HCT116 (cell line): ENCODE results near the gene PNMA8C. TPM values are rescaled to one million over a fixed set of nuclear protein-coding genes. Genes with fewer than 3 reads are reported as not detected.
A peak's percentile ranks its signal among the peaks of the same experiment; 100 is the strongest.

ENCODE experiments used
- ATAC-seq: fragments of 200-7000 bp; cut with Tn5 transposase; 2 replicates; pipeline ENCODE4 v1.9.1; 2020; ENCODE audit warnings: mild to moderate bottlenecking, moderate library complexity
- BruUV-seq: library from RNA; stranded (reverse); fragments of 400-500 nt; replicated peaks from 2 replicates; lab custom pipeline; 2021; lab: Mats Ljungman, UMichigan
- CTCF ChIA-PET: fragments of 300-600 bp; sonication (Branson Sonifier 250); formaldehyde crosslinking; loops from one replicate; lab custom pipeline; 2021; ENCODE audit warnings: antibody characterized with exemption; lab: Charles Lee
- POLR2A ChIA-PET: fragments of 300-600, 350-600 bp; sonication (Branson Sonifier 250); formaldehyde crosslinking; loops from one replicate; lab custom pipeline; 2021; ENCODE audit warnings: antibody characterized with exemption; lab: Charles Lee
- RAD21 ChIA-PET, 2 experiments: fragments of 300-600 bp; sonication (Branson Sonifier 250); formaldehyde crosslinking; loops; one replicate each; lab custom pipeline; 2023; ENCODE audit warnings: low total read pairs in 2 of 2; ENCODE audit not compliant: uncharacterized antibody in 2 of 2, unreplicated experiment in 2 of 2, low non-redundant PET in 1 of 2; lab: Charles Lee
- DNase-seq: peaks from one replicate; pipeline ENCODE4 v3.0.0-alpha.2; 2010; ENCODE audit warnings: low read depth, low spot score
- H2AFZ ChIP-seq: fragments of 200-600 bp; shearing (Covaris generic), sonication (generic); 2 replicates; pipeline ENCODE4 v1.6.1; 2017; ENCODE audit warnings: low read depth, mixed run types, mixed read lengths, antibody characterized with exemption, low read length; ENCODE audit not compliant: poor library complexity, severe bottlenecking
- H3K27ac ChIP-seq: 2 replicates; pipeline ENCODE4 v1.5.1; 2012; ENCODE audit warnings: low read depth, low read length
- H3K27me3 ChIP-seq: fragments of 200-600 bp; sonication (generic); 2 replicates; pipeline ENCODE4 v1.6.1; 2016; ENCODE audit warnings: mixed run types, low read length, mixed read lengths; ENCODE audit not compliant: insufficient read depth
- H3K36me3 ChIP-seq, 2 experiments: fragments of 200-500 bp in 1 of 2; fragments of 200-600 bp in 1 of 2; sonication (Bioruptor generic) in 1 of 2; sonication (generic) in 1 of 2; 2 replicates each; pipeline versions ENCODE4 v1.5.1 to v1.6.1; 2014 to 2016; ENCODE audit warnings: low read length in 2 of 2, inconsistent platforms in 1 of 2, mixed read lengths in 1 of 2, mixed run types in 1 of 2; ENCODE audit not compliant: insufficient read depth in 2 of 2, control insufficient read depth in 1 of 2
- H3K4me1 ChIP-seq, 2 experiments: fragments of 200-600 bp in 1 of 2; sonication (generic) in 1 of 2; 2 replicates each; pipeline versions ENCODE4 v1.5.1 to v1.6.1; 2012 to 2017; ENCODE audit warnings: low read length in 2 of 2, inconsistent platforms in 1 of 2, mild to moderate bottlenecking in 1 of 2, mixed read lengths in 1 of 2, mixed run types in 1 of 2, moderate library complexity in 1 of 2; ENCODE audit not compliant: insufficient read depth in 2 of 2, control insufficient read depth in 1 of 2
- H3K4me2 ChIP-seq: fragments of 200-600 bp; sonication (generic); 2 replicates; pipeline ENCODE4 v1.6.1; 2017; ENCODE audit warnings: mixed run types, low read length, mixed read lengths
- H3K4me3 ChIP-seq, 2 experiments: fragments of 200-600 bp in 1 of 2; sonication (generic) in 1 of 2; replicated peaks in 1 of 2; 2 replicates each; pipeline ENCODE4 v1.5.1; 2011 to 2016; ENCODE audit warnings: low read length in 2 of 2, control low read depth in 1 of 2, low read depth in 1 of 2, mild to moderate bottlenecking in 1 of 2, mixed read lengths in 1 of 2, mixed run types in 1 of 2
- H3K79me2 ChIP-seq: fragments of 200-600 bp; sonication (generic); 2 replicates; pipeline ENCODE4 v1.6.1; 2017; ENCODE audit warnings: mild to moderate bottlenecking, mixed run types, low read length, moderate library complexity, mixed read lengths; ENCODE audit not compliant: insufficient read depth
- H3K9ac ChIP-seq: fragments of 200-600 bp; sonication (generic); 2 replicates; pipeline ENCODE4 v1.6.1; 2016; ENCODE audit warnings: low read length, mixed read lengths
- H3K9me2 ChIP-seq: fragments of 200-600 bp; sonication (generic), shearing (Covaris generic); 2 replicates; pipeline ENCODE4 v1.6.1; 2017; ENCODE audit warnings: mixed run types, mild to moderate bottlenecking, moderate library complexity; ENCODE audit not compliant: insufficient read depth
- H3K9me3 ChIP-seq, 2 experiments: fragments of 200-500 bp in 1 of 2; fragments of 200-600 bp in 1 of 2; sonication (Bioruptor generic) in 1 of 2; sonication (generic) in 1 of 2; 2 replicates each; pipeline ENCODE4 v1.6.1; 2014 to 2017; ENCODE audit warnings: low read length in 2 of 2, mixed read lengths in 2 of 2, inconsistent platforms in 1 of 2, low read depth in 1 of 2, mild to moderate bottlenecking in 1 of 2, mixed run types in 1 of 2, moderate library complexity in 1 of 2; ENCODE audit not compliant: control insufficient read depth in 1 of 2, insufficient read depth in 1 of 2
- H4K20me1 ChIP-seq: fragments of 200-600 bp; sonication (generic), shearing (Covaris generic); 2 replicates; pipeline ENCODE4 v1.6.1; 2017; ENCODE audit warnings: mixed run types, mild to moderate bottlenecking, moderate library complexity; ENCODE audit not compliant: insufficient read depth
- CBX3 ChIP-seq: IDR thresholded peaks from 2 replicates; pipeline ENCODE4 v1.6.1; 2012; ENCODE audit warnings: low read depth
- CEBPB ChIP-seq: IDR thresholded peaks from 2 replicates; pipeline ENCODE4 v1.6.1; 2012; ENCODE audit warnings: low read depth
- ELF1 ChIP-seq: IDR thresholded peaks from 2 replicates; pipeline ENCODE4 v1.6.1; 2012; ENCODE audit warnings: low read depth, borderline replicate concordance
- EZH2 ChIP-seq: fragments of 200-600 bp; sonication (generic); IDR thresholded peaks from 2 replicates; pipeline ENCODE4 v1.6.1; 2017; ENCODE audit warnings: antibody characterized with exemption, mixed run types
- FOSL1 ChIP-seq: IDR thresholded peaks from 2 replicates; pipeline ENCODE4 v1.6.1; 2012; ENCODE audit warnings: low read depth
- JUND ChIP-seq: IDR thresholded peaks from 2 replicates; pipeline ENCODE4 v1.6.1; 2012
- MAX ChIP-seq: IDR thresholded peaks from 2 replicates; pipeline ENCODE4 v1.6.1; 2012
- POLR2A ChIP-seq: IDR thresholded peaks from 2 replicates; pipeline ENCODE4 v1.7.0; 2011; ENCODE audit warnings: borderline replicate concordance; ENCODE audit not compliant: insufficient read depth, insufficient read length; ENCODE audit errors: extremely low read depth
- POLR2AphosphoS5 ChIP-seq: IDR thresholded peaks from 2 replicates; pipeline ENCODE4 v1.6.1; 2011; ENCODE audit warnings: mild to moderate bottlenecking, low read depth, low read length, moderate library complexity
- RAD21 ChIP-seq: IDR thresholded peaks from 2 replicates; pipeline ENCODE4 v1.6.1; 2012; ENCODE audit warnings: low read depth, mild to moderate bottlenecking
- SRF ChIP-seq: IDR thresholded peaks from 2 replicates; pipeline ENCODE4 v1.6.1; 2012; ENCODE audit warnings: low read depth
- YY1 ChIP-seq: IDR thresholded peaks from 2 replicates; pipeline ENCODE4 v1.6.1; 2011; ENCODE audit warnings: low read length, low read depth, moderate library complexity, mild to moderate bottlenecking; ENCODE audit not compliant: insufficient replicate concordance; ENCODE audit errors: extremely low read depth
- ZFX ChIP-seq: fragments of 450-650 bp; IDR thresholded peaks from 2 replicates; pipeline ENCODE4 v1.6.1; 2017
- intact Hi-C: fragments of 100-400 bp; cut with micrococcal nuclease; formaldehyde crosslinking; loops from 2 replicates; pipeline ENCODE4 v1.10.0; 2022
- total RNA-seq: library from RNA; stranded (reverse); gene quantifications from one replicate; pipeline ENCODE4 v1.2.1, GENCODE V29; 2021; ENCODE audit not compliant: unreplicated experiment
- TF ChIP-seq, protein P1 (sequence below): IDR thresholded peaks from 2 replicates; pipeline ENCODE4 v1.6.1; 2012; ENCODE audit warnings: low read depth
- TF ChIP-seq, protein P2 (sequence below): IDR thresholded peaks from 2 replicates; pipeline ENCODE4 v1.6.1; 2012
- TF ChIP-seq, protein P3 (sequence below), 3 experiments: fragments of 200-600 bp in 1 of 3; sonication (generic) in 1 of 3; IDR thresholded peaks in 2 of 3; conservative IDR thresholded peaks in 1 of 3; 2 replicates each; pipeline ENCODE4 v1.5.1; 2012 to 2017; ENCODE audit warnings: low read depth in 2 of 3, low read length in 2 of 3, antibody characterized with exemption in 1 of 3, borderline replicate concordance in 1 of 3, control low read depth in 1 of 3, mild to moderate bottlenecking in 1 of 3, mixed read lengths in 1 of 3, mixed run types in 1 of 3, moderate library complexity in 1 of 3; ENCODE audit not compliant: insufficient read depth in 1 of 3

PNMA8C gene
- total RNA-seq, 1 experiment from 2014 or later = not detected

DNA sequence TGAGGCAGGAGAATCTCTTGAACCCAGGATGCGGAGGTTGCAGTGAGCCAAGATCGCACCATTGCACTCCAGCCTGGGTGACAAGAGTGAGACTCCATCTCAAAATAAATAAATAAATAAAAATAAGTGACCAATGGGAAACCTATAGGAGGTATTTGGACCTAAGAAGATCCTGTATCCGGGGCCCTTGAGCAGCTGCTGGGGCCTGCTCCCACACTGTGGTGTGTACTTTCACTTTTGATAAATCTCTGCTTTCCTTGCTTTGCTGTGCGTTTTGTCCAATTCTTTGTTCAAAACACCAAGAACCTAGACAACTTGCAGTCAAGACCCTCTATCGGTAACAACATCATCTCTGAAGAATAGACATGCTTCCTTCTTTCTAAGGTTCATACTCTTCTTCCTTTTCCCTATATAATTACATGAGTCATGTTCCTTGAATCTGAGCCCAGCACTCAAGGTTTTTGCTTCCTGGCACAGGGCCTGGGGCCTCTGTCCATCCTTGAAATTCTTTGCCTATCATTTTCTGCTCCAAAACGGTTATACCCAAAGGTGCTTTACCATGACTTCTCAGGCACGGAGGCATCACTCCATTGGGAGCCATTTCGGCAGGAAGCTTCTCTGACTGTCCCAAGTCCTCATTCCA lies 14.2 kb upstream of the PNMA8C start:
- peak overlapping the region; percentile 69 for H3K4me2 ChIP-seq
- CTCF ChIA-PET = no interaction called here

DNA sequence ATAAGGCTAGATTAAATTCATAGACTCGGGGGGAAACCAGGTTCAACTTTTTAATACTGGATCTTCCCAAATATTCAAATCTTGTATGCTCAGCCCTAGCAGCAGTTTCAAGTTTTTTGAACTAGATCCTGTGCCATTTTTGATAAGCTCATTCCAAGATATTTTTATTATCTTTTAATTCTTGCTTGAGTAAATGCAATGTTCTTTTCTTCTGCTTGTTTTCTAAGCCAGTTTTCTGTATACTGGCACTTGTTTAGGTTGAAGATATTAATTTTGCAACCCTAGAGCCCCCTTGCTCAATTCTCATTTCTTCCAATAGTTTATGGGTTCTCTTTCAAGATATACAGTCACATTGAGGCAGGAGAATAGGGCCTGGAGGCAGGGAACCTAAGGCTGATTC lies 13.1 kb upstream of the PNMA8C start:
- Histone ChIP-seq H3K27me3 (no peaks in the 10 kb centered on the region), H3K79me2 (no peaks in the 10 kb centered on the region), H3K4me1 (peaks cover 3 to 6% of the 10 kb centered on the region in 2 experiments; a peak in 3 of 4 replicates), H4K20me1 (no peaks in the 10 kb centered on the region), H3K9ac (no peak overlapping the region), H3K4me3 (no peak overlapping the region), H3K9me2 (no peaks in the 10 kb centered on the region), H3K9me3 (no peaks in the 10 kb centered on the region), H3K27ac (no peak overlapping the region), H2AFZ (no peak overlapping the region), H3K36me3 (no peaks in the 10 kb centered on the region), H3K4me2 (no peak overlapping the region)
- ChIA-PET RAD21 (no interaction called here), POLR2A (no interaction called here), CTCF (no interaction called here)
- no peak for ATAC-seq
- no peak for DNase-seq
- intact Hi-C loops = no loop called here
- no TSS peak for BruUV-seq
- no peak for TF ChIP-seq CEBPB
- TF ChIP-seq YY1 = no peak
- no peak for TF ChIP-seq ELF1
- no peak for TF ChIP-seq POLR2AphosphoS5
- TF ChIP-seq SRF = no peak
- no peak for TF ChIP-seq POLR2A
- no peak for TF ChIP-seq MAX
- no peak for TF ChIP-seq ZFX
- TF ChIP-seq, protein P1, sequence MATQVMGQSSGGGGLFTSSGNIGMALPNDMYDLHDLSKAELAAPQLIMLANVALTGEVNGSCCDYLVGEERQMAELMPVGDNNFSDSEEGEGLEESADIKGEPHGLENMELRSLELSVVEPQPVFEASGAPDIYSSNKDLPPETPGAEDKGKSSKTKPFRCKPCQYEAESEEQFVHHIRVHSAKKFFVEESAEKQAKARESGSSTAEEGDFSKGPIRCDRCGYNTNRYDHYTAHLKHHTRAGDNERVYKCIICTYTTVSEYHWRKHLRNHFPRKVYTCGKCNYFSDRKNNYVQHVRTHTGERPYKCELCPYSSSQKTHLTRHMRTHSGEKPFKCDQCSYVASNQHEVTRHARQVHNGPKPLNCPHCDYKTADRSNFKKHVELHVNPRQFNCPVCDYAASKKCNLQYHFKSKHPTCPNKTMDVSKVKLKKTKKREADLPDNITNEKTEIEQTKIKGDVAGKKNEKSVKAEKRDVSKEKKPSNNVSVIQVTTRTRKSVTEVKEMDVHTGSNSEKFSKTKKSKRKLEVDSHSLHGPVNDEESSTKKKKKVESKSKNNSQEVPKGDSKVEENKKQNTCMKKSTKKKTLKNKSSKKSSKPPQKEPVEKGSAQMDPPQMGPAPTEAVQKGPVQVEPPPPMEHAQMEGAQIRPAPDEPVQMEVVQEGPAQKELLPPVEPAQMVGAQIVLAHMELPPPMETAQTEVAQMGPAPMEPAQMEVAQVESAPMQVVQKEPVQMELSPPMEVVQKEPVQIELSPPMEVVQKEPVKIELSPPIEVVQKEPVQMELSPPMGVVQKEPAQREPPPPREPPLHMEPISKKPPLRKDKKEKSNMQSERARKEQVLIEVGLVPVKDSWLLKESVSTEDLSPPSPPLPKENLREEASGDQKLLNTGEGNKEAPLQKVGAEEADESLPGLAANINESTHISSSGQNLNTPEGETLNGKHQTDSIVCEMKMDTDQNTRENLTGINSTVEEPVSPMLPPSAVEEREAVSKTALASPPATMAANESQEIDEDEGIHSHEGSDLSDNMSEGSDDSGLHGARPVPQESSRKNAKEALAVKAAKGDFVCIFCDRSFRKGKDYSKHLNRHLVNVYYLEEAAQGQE = no peak
- TF ChIP-seq, protein P2, sequence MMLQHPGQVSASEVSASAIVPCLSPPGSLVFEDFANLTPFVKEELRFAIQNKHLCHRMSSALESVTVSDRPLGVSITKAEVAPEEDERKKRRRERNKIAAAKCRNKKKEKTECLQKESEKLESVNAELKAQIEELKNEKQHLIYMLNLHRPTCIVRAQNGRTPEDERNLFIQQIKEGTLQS = no peak
- TF ChIP-seq EZH2 = no peak
- TF ChIP-seq, protein P3, sequence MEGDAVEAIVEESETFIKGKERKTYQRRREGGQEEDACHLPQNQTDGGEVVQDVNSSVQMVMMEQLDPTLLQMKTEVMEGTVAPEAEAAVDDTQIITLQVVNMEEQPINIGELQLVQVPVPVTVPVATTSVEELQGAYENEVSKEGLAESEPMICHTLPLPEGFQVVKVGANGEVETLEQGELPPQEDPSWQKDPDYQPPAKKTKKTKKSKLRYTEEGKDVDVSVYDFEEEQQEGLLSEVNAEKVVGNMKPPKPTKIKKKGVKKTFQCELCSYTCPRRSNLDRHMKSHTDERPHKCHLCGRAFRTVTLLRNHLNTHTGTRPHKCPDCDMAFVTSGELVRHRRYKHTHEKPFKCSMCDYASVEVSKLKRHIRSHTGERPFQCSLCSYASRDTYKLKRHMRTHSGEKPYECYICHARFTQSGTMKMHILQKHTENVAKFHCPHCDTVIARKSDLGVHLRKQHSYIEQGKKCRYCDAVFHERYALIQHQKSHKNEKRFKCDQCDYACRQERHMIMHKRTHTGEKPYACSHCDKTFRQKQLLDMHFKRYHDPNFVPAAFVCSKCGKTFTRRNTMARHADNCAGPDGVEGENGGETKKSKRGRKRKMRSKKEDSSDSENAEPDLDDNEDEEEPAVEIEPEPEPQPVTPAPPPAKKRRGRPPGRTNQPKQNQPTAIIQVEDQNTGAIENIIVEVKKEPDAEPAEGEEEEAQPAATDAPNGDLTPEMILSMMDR (IDR thresholded peaks at IDR 0.05 in 2 of 3, conservative IDR thresholded peaks at IDR 0.05 in 1 of 3; ENCODE audit: borderline replicate concordance in 1 of 3, insufficient read depth in 1 of 3, low read depth in 2 of 3, low read length in 2 of 3) = no peak
- TF ChIP-seq RAD21 = no peak
- TF ChIP-seq JUND = no peak

More for the DNA sequence above, 14.2 kb upstream of the PNMA8C start:
- no TSS peak for BruUV-seq
- Histone ChIP-seq H3K79me2 (no peaks in the 10 kb centered on the region), H4K20me1 (no peaks in the 10 kb centered on the region), H3K27ac (no peak overlapping the region), H3K9me3 (no peaks in the 10 kb centered on the region), H3K4me1 (peaks cover 3 to 6% of the 10 kb centered on the region in 2 experiments; a peak in 3 of 4 replicates), H3K9me2 (no peaks in the 10 kb centered on the region), H3K36me3 (no peaks in the 10 kb centered on the region), H2AFZ (peak overlapping the region; percentile 67), H3K27me3 (no peaks in the 10 kb centered on the region), H3K9ac (no peak overlapping the region), H3K4me3 (no peak overlapping the region)
- TF ChIP-seq CBX3 = 0 out of 2 replicates have a peak, but pooled peaks have one; percentile 28
- peak; percentile 28; the same call in 1 of the 2 replicates for TF ChIP-seq JUND
- no peak for TF ChIP-seq POLR2A
- peak; percentile 38; the same call in 1 of the 2 replicates for TF ChIP-seq FOSL1
- intact Hi-C loops = no loop called here
- ATAC-seq (peak; percentile 52), DNase-seq (no peak)
- ChIA-PET POLR2A (no interaction called here), RAD21 (no interaction called here)
